ENCODE results near the gene GPS1. TPM values are rescaled to one million over a fixed set of nuclear protein-coding genes. Genes with fewer than 3 reads are reported as not detected.

GPS1 gene
- total and polyA plus RNA-seq, 10 of the 15 experiments (the other 5 are each of a cell fraction or from before 2014, with no cell fraction given): 2.2 to 146 (median 77.7) TPM

- in situ Hi-C loops (cut with MboI) (no loop called here), intact Hi-C loops (cut with micrococcal nuclease; ENCODE audit: unreplicated experiment) (no loop called here)
- Histone ChIP-seq H3K9ac (ENCODE audit: control insufficient read depth, insufficient read depth, low read length) (no peak overlapping the region), H3K4me1 (ENCODE audit: control insufficient read depth, insufficient read depth, low read length) (no peaks in the 10 kb centered on the region), H3K27ac (ENCODE audit: control insufficient read depth, insufficient read depth) (no peak overlapping the region), H4K20me1 (ENCODE audit: control insufficient read depth, insufficient read depth) (no peaks in the 10 kb centered on the region), H3K4me3 (no peak overlapping the region), H3K4me2 (ENCODE audit: control insufficient read depth, insufficient read depth) (no peak overlapping the region), H3K36me3 (ENCODE audit: control insufficient read depth in 2 of 2, insufficient read depth in 2 of 2, low read length in 1 of 2) (no peaks in the 10 kb centered on the region), H3K79me2 (ENCODE audit: control insufficient read depth, insufficient read depth, low read length) (no peaks in the 10 kb centered on the region), H3K27me3 (replicated peaks in 1 of 2; ENCODE audit: control insufficient read depth in 2 of 2, insufficient read depth in 2 of 2, low read length in 1 of 2) (no peaks in the 10 kb centered on the region), H2AFZ (ENCODE audit: control insufficient read depth, low read depth, low read length) (no peak overlapping the region), H3K9me3 (replicated peaks; ENCODE audit: control insufficient read depth, insufficient read depth, low read length) (no peaks in the 10 kb centered on the region)
- TF ChIP-seq NFIC (IDR thresholded peaks at IDR 0.05; ENCODE audit: low read depth, low read length) (no peak), DPF2 (IDR thresholded peaks at IDR 0.05) (no peak), BCL3 (IDR thresholded peaks at IDR 0.05; ENCODE audit: borderline replicate concordance, insufficient read depth, low read depth, low read length, poor library complexity, severe bottlenecking) (no peak), ZNF622 (IDR thresholded peaks at IDR 0.05) (no peak), ZBED1 (IDR thresholded peaks at IDR 0.05; ENCODE audit: borderline replicate concordance) (no peak), ATF2 (IDR thresholded peaks at IDR 0.05; ENCODE audit: low read length) (no peak), CBX5 (IDR thresholded peaks at IDR 0.05; ENCODE audit: low read depth) (no peak)
- no peak for FAIRE-seq
- RAD21 ChIA-PET (ENCODE audit: unreplicated experiment): no interaction called here
- SMC1A ChIA-PET (ENCODE audit: uncharacterized antibody, unreplicated experiment): no interaction called here
- CTCF ChIA-PET: no interaction called here
- no peak for ATAC-seq
- 74% methylated on average over 14 of the region's 14 CpGs for WGBS (ENCODE audit: insufficient coverage, insufficient replicate concordance, low lambda C conversion rate, missing lambda C conversion rate)
- POLR2A ChIA-PET: no interaction called here
- BruUV-seq (replicated peaks): no TSS peak
- DNase-seq (ENCODE audit: low read depth, low spot score): no peak
Observed at GRCh38 chr17:82045936-82046484, 5.7 kb upstream of the GPS1 start.
